GM10248 (cell line): ENCODE results near the gene PBX1.
"Not testable (repeated sequence)": the region's sequence is repeated elsewhere in the genome, so short reads cannot be mapped to it uniquely, and the experiment has no call there.

Experiments used
- CTCF ChIA-PET: fragments of 300-600 bp; sonication (Branson Sonifier 250); formaldehyde crosslinking; extraction: SDS; loops from one replicate; lab custom pipeline; 2021; ENCODE audit warnings: antibody characterized with exemption; lab: Yijun Ruan, JAX
- POLR2A ChIA-PET: fragments of 350-650 bp; sonication (Branson Sonifier 250); formaldehyde crosslinking; extraction: SDS; loops from one replicate; lab custom pipeline; 2020; ENCODE audit warnings: antibody characterized with exemption; lab: Yijun Ruan, JAX
- DNase-seq: peaks from one replicate; pipeline ENCODE4 v3.0.0; 2012; ENCODE audit errors: extremely low spot score
- TF ChIP-seq, protein P1 (sequence below): IDR thresholded peaks from 2 replicates; pipeline ENCODE4 v1.5.1; 2012; ENCODE audit warnings: mild to moderate bottlenecking, low read depth; ENCODE audit errors: extremely low read depth, missing control alignments, control extremely low read depth

Gene PBX1

GRCh38 chr1:164516591-164516990 lies 42.4 kb upstream of the PBX1 start:
- ChIA-PET POLR2A (no interaction called here), CTCF (interaction anchor here (2.4 kb wide), 1 partner anchor 11 kb away, joined by 5 read pairs; no protein-coding TSS in a partner anchor)
- TF ChIP-seq, protein P1, sequence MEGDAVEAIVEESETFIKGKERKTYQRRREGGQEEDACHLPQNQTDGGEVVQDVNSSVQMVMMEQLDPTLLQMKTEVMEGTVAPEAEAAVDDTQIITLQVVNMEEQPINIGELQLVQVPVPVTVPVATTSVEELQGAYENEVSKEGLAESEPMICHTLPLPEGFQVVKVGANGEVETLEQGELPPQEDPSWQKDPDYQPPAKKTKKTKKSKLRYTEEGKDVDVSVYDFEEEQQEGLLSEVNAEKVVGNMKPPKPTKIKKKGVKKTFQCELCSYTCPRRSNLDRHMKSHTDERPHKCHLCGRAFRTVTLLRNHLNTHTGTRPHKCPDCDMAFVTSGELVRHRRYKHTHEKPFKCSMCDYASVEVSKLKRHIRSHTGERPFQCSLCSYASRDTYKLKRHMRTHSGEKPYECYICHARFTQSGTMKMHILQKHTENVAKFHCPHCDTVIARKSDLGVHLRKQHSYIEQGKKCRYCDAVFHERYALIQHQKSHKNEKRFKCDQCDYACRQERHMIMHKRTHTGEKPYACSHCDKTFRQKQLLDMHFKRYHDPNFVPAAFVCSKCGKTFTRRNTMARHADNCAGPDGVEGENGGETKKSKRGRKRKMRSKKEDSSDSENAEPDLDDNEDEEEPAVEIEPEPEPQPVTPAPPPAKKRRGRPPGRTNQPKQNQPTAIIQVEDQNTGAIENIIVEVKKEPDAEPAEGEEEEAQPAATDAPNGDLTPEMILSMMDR: no peak
- DNase-seq: no peak

DNA sequence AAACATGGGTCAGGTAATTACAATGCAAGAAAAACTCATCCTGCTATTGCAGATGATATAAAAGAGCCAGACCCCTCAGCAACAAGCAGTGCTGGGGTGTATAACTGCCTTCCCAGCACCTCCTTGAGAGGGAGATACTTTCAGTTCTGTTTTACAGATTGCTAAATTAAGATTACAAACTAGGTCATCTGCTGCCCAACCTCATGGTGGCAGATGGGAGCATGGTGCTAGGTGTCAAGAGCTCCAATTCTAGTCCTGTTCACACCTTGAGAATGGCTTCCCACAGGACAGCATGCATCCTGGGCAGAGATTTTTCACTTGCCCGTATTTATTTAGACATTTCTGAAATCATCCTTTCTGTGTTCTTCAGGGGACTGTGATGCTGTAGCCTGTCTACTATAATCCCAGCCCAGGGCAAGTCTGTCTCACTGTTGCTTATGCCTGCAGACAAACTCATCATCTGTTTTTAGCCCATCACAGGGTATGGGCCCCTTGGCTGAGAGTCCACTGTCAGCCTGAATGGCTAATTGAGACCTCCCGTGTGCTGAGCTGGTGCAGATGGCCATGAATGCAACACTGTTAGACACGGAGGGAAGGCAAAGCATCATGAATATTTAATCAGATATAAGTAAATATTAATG lies 40.2 kb upstream of the PBX1 start:
- no peak for DNase-seq
- ChIA-PET POLR2A (no interaction called here), CTCF (interaction anchor here (1.3 kb wide), 1 partner anchor 21 kb away, joined by 4 read pairs; no protein-coding TSS in a partner anchor)
- TF ChIP-seq, protein P1: no peak

DNA sequence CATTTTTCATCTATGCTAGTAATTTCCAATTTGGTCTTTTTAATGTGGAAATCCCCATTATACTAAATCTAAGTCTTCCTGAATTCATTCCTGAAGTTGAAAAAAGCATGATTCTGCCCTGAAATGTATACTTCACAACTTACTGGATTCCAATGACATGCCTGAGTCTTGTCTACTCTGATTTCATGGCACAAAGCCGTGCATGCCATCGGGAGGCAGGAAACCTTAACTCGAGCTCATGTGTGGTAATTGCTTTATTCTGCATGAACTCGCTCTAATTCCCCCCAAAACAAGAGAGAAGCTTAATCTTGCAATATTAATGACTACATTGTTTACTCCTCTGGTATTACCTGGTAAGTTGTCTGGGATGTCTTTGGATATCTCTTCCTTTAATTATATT lies 39.6 kb upstream of the PBX1 start:
- CTCF ChIA-PET: interaction anchor here (1.2 to 1.3 kb wide), 2 partner anchors 17 to 20 kb away, joined by 3 to 4 read pairs; no protein-coding TSS in a partner anchor
- no peak for DNase-seq
- TF ChIP-seq, protein P1: no peak
- POLR2A ChIA-PET: no interaction called here

DNA sequence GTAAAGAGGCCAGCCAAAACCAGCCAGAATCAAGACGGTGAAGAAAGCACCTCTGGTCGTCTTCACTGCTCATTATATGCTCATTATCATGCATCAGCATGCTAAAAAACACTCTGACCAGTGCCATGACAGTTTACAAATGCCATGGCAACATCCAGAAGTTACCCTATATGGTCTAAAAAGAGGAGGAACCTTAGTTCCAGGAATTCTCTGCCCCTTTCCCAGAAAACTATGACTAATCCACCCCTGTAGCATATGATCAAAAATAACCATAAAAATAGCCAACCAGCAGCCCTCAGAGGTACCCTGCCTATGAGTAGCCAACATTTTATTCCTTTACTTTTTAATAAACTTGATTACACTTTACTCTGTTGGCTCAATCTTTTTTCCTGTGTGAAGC lies 34.2 kb upstream of the PBX1 start:
- no peak for DNase-seq
- CTCF ChIA-PET: no interaction called here
- TF ChIP-seq, protein P1: no peak
- POLR2A ChIA-PET: no interaction called here

DNA sequence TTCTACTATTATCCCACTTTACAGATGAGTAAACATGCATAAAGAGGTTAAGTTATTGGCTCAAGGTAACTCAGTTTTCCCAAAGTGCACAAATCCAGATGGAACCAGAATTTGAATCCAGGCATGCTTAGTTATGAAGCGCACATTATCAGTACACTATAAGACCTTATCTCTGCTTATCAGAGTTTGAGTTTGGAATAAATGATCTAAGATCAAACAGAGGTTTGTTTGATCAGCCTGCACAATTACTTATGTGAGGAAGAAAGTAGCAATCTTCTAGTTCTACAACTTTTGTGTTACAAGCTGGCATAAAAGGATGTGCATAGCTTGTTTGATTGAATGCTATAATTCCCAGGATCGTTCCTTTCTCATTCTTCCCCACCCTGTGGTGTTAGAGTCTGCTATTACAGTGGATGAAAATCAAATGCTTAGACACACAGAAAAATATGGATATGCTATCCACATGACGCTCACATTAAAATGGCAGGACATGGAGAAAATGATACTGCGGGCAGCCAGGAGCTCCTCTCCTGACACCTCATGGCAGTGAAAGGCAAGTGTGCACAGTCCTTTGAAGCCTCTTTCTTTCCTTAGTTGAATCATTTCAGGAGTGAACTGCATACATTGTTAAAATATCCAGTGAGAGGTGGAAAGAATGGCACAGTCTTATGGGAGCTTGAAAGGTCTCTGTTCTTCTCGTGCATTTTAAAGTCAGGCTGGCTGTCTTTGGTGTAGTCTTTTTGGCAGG lies 23.9 kb upstream of the PBX1 start:
- CTCF ChIA-PET: no interaction called here
- TF ChIP-seq, protein P1: no peak
- DNase-seq: no peak
- POLR2A ChIA-PET: no interaction called here

GRCh38 chr1:164552463-164552988 lies 6.5 kb upstream of the PBX1 start:
- POLR2A ChIA-PET: not testable (repeated sequence)

GRCh38 chr1:164557270-164557669 lies 1.7 kb upstream of the PBX1 start:
- TF ChIP-seq, protein P1: no peak
- CTCF ChIA-PET: no interaction called here
- no peak for DNase-seq
- POLR2A ChIA-PET: no interaction called here

More at GRCh38 chr1:164552463-164552988, 6.5 kb upstream of the PBX1 start:
- CTCF ChIA-PET, DNase-seq: not testable (repeated sequence)
